ENCODE measurements around the gene NOL4L.

NOL4L gene

GRCh38 chr20:32573167-32573851 lies 11.8 kb downstream of the NOL4L start:
- Histone ChIP-seq H3K4me3 (ENCODE audit: low read length) (no peak overlapping the region), H3K9ac (ENCODE audit: low read depth, low read length) (no peak overlapping the region), H3K9me3 (ENCODE audit: insufficient read depth, low read depth, low read length) (no peaks in the 10 kb centered on the region), H3K36me3 (ENCODE audit: insufficient read depth, low read length) (no peaks in the 10 kb centered on the region), H3K4me1 (ENCODE audit: insufficient read depth, low read length) (peaks cover 13% of the 10 kb centered on the region), H3K27ac (ENCODE audit: low read depth, low read length) (no peak overlapping the region), H3K27me3 (ENCODE audit: insufficient read depth, low read length) (no peaks in the 10 kb centered on the region)
- 88% methylated on average over 6 of the region's 6 CpGs for WGBS

- Histone ChIP-seq H3K27ac (ENCODE audit: low read depth, low read length) (no peak overlapping the region), H3K36me3 (ENCODE audit: insufficient read depth, low read length) (no peaks in the 10 kb centered on the region), H3K27me3 (ENCODE audit: insufficient read depth, low read length) (no peaks in the 10 kb centered on the region), H3K9ac (ENCODE audit: low read depth, low read length) (no peak overlapping the region), H3K9me3 (ENCODE audit: insufficient read depth, low read depth, low read length) (no peaks in the 10 kb centered on the region), H3K4me3 (ENCODE audit: low read length) (no peak overlapping the region), H3K4me1 (ENCODE audit: insufficient read depth, low read length) (peaks cover 13% of the 10 kb centered on the region)
- WGBS, result 90% methylated on average over 15 of the region's 15 CpGs
These were observed 12.7 kb downstream of the NOL4L start for GRCh38 chr20:32572271-32572968.

- H3K27me3 ChIP-seq (ENCODE audit: insufficient read depth, low read length), result no peaks in the 10 kb centered on the region
- H3K4me3 ChIP-seq (ENCODE audit: low read length), result no peak overlapping the region
- 77% methylated on average over 9 of the region's 9 CpGs for WGBS
- H3K27ac ChIP-seq (ENCODE audit: low read depth, low read length), result no peak overlapping the region
- H3K9me3 ChIP-seq (ENCODE audit: insufficient read depth, low read depth, low read length), result no peaks in the 10 kb centered on the region
- no peak overlapping the region for H3K9ac ChIP-seq (ENCODE audit: low read depth, low read length)
- H3K36me3 ChIP-seq (ENCODE audit: insufficient read depth, low read length), result no peaks in the 10 kb centered on the region
- peaks cover 13% of the 10 kb centered on the region for H3K4me1 ChIP-seq (ENCODE audit: insufficient read depth, low read length)
These were observed 13.6 kb downstream of the NOL4L start for GRCh38 chr20:32571566-32571965.

GRCh38 chr20:32570401-32571190 lies 14.5 kb downstream of the NOL4L start:
- no peak overlapping the region for H3K9ac ChIP-seq (ENCODE audit: low read depth, low read length)
- WGBS, result 49% methylated on average over 10 of the region's 10 CpGs
- no peaks in the 10 kb centered on the region for H3K36me3 ChIP-seq (ENCODE audit: insufficient read depth, low read length)
- H3K4me1 ChIP-seq (ENCODE audit: insufficient read depth, low read length), result peaks cover 13% of the 10 kb centered on the region
- no peak overlapping the region for H3K4me3 ChIP-seq (ENCODE audit: low read length)
- H3K9me3 ChIP-seq (ENCODE audit: insufficient read depth, low read depth, low read length), result no peaks in the 10 kb centered on the region
- H3K27me3 ChIP-seq (ENCODE audit: insufficient read depth, low read length), result no peaks in the 10 kb centered on the region
- H3K27ac ChIP-seq (ENCODE audit: low read depth, low read length), result no peak overlapping the region

GRCh38 chr20:32569380-32570305 lies 15.5 kb downstream of the NOL4L start:
- no peaks in the 10 kb centered on the region for H3K9me3 ChIP-seq (ENCODE audit: insufficient read depth, low read depth, low read length)
- H3K4me3 ChIP-seq (ENCODE audit: low read length), result no peak overlapping the region
- H3K36me3 ChIP-seq (ENCODE audit: insufficient read depth, low read length), result no peaks in the 10 kb centered on the region
- peaks cover 9% of the 10 kb centered on the region for H3K4me1 ChIP-seq (ENCODE audit: insufficient read depth, low read length)
- WGBS, result 88% methylated on average over 9 of the region's 9 CpGs
- H3K27me3 ChIP-seq (ENCODE audit: insufficient read depth, low read length), result no peaks in the 10 kb centered on the region
- no peak overlapping the region for H3K27ac ChIP-seq (ENCODE audit: low read depth, low read length)
- H3K9ac ChIP-seq (ENCODE audit: low read depth, low read length), result no peak overlapping the region

DNA sequence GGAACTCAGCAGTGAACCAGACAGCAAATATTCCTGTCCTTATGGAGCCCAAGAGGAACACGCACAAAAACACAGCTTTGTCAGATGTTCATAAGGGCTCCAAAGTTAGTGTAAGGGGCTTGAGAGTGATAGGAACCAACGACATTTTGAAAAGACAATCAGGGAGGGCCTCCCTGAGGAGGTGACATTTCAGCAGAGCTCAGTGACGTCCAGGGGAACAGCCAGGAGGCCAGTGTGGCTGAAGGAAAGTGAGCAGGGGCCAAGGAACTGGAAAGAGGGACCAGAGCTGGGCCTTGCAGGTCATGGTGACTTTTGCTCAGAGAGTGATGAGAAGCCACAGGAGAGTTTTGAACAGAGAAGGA lies 16.1 kb downstream of the NOL4L start:
- no peaks in the 10 kb centered on the region for H3K27me3 ChIP-seq (ENCODE audit: insufficient read depth, low read length)
- no peaks in the 10 kb centered on the region for H3K36me3 ChIP-seq (ENCODE audit: insufficient read depth, low read length)
- WGBS, result 76% methylated on average over 3 of the region's 3 CpGs
- no peaks in the 10 kb centered on the region for H3K9me3 ChIP-seq (ENCODE audit: insufficient read depth, low read depth, low read length)
- H3K27ac ChIP-seq (ENCODE audit: low read depth, low read length), result no peak overlapping the region
- no peak overlapping the region for H3K4me3 ChIP-seq (ENCODE audit: low read length)
- peaks cover 4% of the 10 kb centered on the region for H3K4me1 ChIP-seq (ENCODE audit: insufficient read depth, low read length)
- H3K9ac ChIP-seq (ENCODE audit: low read depth, low read length), result no peak overlapping the region

DNA sequence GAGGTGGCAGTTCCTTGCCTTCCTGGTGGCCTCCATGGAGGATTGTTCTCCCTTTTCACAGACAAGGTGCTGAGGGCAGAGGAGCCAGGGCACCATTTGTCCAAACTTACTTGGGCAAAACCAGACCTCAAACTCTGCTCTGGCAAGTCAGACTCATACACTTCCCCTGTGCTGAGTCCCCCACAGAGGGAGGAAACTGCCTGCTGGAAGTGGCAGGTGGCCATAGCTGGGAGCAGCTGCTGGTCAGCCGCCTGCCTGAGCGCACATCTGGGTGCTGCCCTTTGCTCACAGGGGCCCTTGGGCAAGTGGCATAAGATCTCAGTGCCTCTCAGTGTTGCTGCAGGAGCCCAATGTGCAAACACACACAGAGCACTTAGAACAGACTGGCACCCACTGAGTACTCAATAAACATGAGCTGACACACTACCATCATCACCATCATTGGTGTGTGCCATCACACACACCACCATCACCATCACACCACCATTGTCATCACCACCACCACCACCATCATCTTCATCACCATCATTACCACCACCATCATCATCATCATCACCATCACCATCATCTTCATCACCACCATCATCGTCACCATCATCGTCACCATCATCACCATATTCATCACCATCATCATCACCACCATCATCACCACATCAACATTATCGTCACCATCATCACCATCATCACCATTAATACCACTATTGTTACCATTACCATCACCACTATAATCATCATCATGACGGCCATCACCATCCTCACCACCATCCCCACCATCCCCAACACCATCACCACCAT lies 17.6 kb downstream of the NOL4L start:
- H3K4me1 ChIP-seq (ENCODE audit: insufficient read depth, low read length), result peaks cover 4% of the 10 kb centered on the region

GRCh38 chr20:32566379-32567374 lies 18.5 kb downstream of the NOL4L start:
- 88% methylated on average over 12 of the region's 12 CpGs for WGBS
- no peak overlapping the region for H3K9ac ChIP-seq (ENCODE audit: low read depth, low read length)

More for the DNA sequence above, 17.6 kb downstream of the NOL4L start:
- Histone ChIP-seq H3K27ac (ENCODE audit: low read depth, low read length) (no peak overlapping the region), H3K9ac (ENCODE audit: low read depth, low read length) (no peak overlapping the region), H3K4me3 (ENCODE audit: low read length) (no peak overlapping the region), H3K27me3 (ENCODE audit: insufficient read depth, low read length) (no peaks in the 10 kb centered on the region), H3K36me3 (ENCODE audit: insufficient read depth, low read length) (no peaks in the 10 kb centered on the region), H3K9me3 (ENCODE audit: insufficient read depth, low read depth, low read length) (no peaks in the 10 kb centered on the region)
- WGBS, result 93% methylated on average over 6 of the region's 6 CpGs

GRCh38 chr20:32565735-32566032 lies 19.4 kb downstream of the NOL4L start:
- Histone ChIP-seq H3K27ac (ENCODE audit: low read depth, low read length) (no peak overlapping the region), H3K9ac (ENCODE audit: low read depth, low read length) (no peak overlapping the region), H3K9me3 (ENCODE audit: insufficient read depth, low read depth, low read length) (no peaks in the 10 kb centered on the region), H3K4me1 (ENCODE audit: insufficient read depth, low read length) (peaks cover 12% of the 10 kb centered on the region), H3K36me3 (ENCODE audit: insufficient read depth, low read length) (no peaks in the 10 kb centered on the region), H3K4me3 (ENCODE audit: low read length) (no peak overlapping the region), H3K27me3 (ENCODE audit: insufficient read depth, low read length) (no peaks in the 10 kb centered on the region)
- 94% methylated on average over 4 of the region's 5 CpGs for WGBS

More at GRCh38 chr20:32566379-32567374, 18.5 kb downstream of the NOL4L start:
- no peak overlapping the region for H3K4me3 ChIP-seq (ENCODE audit: low read length)
- no peaks in the 10 kb centered on the region for H3K9me3 ChIP-seq (ENCODE audit: insufficient read depth, low read depth, low read length)
- peaks cover 4% of the 10 kb centered on the region for H3K4me1 ChIP-seq (ENCODE audit: insufficient read depth, low read length)
- no peaks in the 10 kb centered on the region for H3K27me3 ChIP-seq (ENCODE audit: insufficient read depth, low read length)
- no peak overlapping the region for H3K27ac ChIP-seq (ENCODE audit: low read depth, low read length)
- no peaks in the 10 kb centered on the region for H3K36me3 ChIP-seq (ENCODE audit: insufficient read depth, low read length)

All from HUES64 (cell line).